HG03575 (cell line): ENCODE data around the gene TBC1D21.

ENCODE experiments used
- ATAC-seq: cut with Tn5 transposase; IDR thresholded peaks from one replicate; pipeline ENCODE4 v1.9.1; 2021; ENCODE audit not compliant: unreplicated experiment, insufficient number of reproducible peaks, low FRiP score; ENCODE audit errors: extremely low read depth

The TBC1D21 gene

DNA sequence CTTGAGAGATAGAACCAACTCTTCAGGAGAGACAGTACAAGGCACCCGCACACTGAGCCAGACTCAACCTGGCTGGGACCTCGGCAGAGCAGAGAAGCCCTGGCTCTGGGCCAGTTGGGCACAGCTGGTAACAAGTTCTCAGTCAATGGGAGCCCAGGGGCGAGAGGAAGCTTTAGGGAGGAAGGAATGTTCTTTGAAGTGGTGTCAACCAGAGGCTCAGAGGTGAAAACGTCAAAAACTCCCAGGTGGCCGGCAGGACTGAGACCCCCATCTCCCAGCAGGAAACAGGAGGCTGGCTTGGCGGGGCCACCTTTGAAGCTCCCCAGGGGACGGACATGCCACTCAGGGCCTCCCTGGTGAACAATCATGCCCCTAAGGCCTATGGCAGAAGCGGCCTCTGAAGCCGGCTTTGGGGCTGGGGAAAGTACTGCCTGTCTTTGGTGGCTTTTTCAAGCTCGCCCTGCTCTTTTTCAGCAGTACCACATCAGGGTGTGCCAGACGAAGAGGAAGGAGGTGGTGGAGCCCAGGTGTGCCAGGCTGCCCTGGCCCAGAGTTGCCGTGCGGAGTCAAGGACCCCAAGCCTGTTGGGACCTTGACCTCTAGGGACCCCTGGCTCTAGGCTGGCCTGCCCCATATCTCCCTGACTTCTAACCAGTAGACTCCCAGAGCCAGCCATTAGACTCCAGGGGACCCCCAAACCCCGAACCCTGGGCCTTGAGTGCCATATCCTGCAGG, 16.7 kb upstream of the TBC1D21 start:
- no peak for ATAC-seq

DNA sequence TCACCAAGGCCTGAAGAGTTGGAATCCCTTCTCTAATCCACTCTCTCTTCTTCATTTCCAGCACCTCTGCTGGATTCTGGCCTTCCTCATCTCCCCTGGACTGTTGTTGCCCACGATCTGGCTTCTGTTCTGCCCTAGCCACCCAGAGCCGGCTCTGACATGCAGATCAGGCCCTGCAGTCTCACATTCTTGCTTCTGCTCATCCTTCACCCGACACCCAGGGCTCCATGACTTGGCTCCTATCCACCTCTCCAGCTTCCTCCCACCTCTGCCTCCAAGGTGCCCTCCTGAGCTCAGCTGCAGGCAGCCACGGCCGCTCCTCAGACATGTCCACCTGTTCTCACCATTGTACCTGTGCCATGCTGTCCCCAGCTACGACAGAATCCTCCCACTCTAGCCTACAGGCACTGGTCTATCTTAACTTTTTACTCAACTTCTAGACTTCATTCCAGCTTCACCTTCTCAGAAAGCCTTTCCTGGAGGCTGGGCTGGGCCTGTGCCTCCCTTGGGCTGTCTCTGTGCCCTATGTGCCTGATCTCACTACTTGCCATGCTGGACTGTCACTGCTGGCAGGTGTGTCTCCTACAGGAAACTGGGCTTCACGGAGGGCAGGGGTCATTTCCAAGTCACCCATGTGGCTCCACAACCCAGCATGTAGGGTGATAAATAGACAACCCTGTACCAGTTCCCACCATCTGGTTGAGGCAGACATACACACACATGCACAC, 16.0 kb upstream of the TBC1D21 start:
- no peak for ATAC-seq

DNA sequence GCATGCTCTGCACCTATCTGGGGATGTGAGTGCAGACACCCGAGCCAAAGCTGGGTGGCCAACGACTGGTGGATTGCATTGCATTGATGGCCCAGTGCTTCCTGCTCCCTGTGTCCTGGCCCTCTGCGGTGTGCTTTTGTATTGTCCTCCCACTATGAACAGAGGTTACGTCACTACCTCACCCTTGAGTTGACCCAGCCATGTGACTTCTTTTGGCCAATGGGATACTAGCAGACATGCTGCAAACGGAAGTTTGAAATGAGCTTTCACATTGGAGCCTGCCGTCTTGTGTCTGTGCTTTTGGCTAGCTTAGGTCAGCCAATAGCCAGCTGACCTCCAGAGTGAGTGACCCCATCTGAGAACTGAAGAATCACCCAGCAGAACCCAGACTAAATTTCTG, 15.3 kb upstream of the TBC1D21 start:
- no peak for ATAC-seq

DNA sequence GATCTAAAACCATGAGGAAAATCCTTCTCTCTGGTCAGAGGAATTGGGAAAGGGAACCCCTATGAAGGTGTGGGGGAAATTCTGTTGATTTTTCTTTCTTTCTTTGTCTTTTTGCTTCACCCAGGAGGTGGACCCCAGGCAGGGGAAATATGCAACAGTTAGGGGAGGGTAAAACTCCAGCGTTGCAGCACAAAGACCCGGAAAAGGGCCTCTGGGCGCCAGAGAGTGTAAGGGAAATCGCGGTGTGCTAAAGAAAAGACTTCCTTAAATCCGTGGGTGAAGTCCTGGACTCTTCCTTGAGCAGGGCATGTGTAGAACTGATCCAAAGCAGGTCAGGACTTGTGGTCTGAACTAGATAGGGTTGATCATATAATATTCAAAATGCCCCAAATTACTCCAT, 11.1 kb upstream of the TBC1D21 start:
- ATAC-seq, result no peak

DNA sequence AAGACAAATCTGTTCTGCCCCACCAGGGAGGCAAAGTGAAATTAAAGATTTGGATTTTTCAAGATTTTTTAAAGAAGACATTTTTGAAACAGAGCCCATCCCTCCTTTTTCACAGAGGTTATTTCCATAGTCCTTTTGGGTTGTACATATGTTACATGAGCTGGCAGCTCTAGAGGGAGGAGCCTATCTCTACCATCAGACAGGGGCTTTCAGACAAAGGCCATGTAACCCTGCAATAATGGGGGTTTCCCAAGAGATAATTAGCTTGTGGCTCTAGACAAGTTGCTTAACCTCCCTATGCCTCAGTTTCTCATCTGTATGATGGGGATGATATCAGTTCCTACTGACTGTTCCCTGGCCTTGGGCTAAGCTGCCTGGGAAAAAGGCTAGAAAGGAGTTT, 8.0 kb upstream of the TBC1D21 start:
- no peak for ATAC-seq

DNA sequence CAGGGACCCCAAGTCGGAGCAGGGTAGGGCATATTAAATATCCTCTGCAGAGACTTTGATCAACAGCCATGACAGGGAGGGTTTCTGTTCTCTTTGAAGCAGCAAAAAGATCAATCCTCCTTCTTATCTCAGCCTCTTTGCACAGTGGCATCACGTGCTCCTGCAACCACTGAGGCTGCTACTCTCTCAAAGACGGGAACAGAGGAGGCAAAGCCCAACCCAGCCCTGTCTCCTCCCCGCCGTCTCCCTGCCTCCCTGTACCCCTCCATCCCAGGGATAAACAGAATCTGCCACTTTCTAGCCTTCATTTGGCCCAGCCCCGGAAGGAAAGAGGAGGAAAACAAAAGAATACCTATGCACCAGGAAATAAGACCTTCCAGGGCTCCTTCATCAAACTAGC, 7.5 kb upstream of the TBC1D21 start:
- no peak for ATAC-seq

DNA sequence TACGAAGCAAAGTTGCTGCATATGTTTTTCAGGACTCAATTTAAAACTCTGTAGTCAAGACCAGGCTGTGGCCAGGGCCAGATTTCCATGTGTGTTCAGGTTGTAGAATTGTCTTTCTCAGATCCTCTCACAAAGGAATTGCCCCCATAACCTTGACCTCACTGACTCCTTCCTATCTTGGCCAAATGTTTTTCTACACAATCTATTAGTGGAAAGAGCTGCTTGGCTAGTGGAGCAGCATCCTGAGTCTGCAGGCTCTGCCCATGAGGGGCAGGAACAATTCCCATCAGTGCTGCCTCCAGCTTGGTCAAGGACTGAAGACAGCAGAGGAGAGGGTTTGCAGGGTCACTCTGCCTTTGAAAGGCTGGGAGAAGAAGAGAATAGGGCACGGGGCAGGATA, 6.9 kb upstream of the TBC1D21 start:
- no peak for ATAC-seq

DNA sequence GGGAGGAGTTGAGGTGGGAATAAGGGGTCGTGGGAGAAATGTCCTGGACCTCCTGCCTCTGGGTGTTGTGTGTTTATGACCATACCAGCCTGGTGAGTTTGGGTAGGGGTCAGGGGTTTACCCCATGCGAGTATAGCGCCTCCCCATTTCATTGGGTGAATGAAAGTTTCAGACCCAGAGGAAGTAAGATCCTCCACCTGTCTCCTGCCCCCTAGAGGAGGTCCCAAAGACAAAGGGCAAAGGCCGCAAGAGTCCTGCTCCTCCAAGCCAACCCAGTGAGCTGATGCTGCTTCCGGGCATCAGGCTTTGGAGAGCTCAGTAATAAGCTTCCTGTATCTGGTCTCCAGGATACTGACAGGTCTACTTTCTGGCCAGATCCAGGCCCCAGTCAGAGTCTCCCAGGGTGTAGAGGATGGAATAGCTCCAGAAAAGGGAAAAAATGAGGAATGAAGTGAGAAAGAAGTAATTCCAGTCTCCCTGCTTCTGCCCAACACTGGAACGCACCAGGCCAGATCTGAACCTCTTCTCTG, 6.4 kb upstream of the TBC1D21 start:
- no peak for ATAC-seq

DNA sequence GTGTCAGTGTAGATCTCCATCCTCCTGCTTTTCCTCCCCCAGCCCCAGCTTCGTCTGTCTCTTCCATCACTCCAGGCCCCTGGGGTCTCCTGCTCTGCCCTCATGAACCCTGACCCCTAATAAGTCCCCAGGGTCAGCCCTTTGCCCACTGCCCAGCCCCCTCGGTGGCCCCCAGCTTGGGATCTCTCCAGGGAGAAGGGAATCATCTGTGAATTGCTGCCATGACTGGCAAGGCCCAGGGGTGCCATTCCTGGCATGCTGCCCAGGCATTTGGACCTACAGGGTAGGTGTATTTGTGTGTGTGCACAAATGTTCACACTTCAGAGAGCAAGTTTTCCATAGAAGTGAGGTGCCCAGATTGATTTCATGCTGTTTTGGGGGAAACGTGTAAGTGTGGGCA, 5.9 kb upstream of the TBC1D21 start:
- no peak for ATAC-seq

DNA sequence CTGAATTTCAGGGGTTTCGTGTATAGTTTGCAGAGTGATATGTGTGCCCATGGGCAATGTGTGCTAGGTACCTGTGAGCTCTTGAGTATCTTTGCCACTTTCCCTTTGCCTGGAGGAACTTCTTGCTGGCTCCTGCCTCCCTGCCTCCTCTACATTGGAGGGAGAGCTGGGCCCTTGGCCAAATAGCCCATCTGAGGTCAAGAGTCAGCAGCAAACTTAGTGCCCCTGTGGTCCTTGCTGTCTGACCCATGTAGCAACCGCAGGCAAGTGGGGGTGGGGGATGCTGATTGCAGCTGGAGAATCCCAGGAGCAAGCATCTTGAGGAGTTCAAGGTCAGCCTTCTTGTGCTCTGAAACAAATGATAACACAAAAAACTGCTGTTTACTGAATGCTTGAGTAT, 5.4 kb upstream of the TBC1D21 start:
- no peak for ATAC-seq

DNA sequence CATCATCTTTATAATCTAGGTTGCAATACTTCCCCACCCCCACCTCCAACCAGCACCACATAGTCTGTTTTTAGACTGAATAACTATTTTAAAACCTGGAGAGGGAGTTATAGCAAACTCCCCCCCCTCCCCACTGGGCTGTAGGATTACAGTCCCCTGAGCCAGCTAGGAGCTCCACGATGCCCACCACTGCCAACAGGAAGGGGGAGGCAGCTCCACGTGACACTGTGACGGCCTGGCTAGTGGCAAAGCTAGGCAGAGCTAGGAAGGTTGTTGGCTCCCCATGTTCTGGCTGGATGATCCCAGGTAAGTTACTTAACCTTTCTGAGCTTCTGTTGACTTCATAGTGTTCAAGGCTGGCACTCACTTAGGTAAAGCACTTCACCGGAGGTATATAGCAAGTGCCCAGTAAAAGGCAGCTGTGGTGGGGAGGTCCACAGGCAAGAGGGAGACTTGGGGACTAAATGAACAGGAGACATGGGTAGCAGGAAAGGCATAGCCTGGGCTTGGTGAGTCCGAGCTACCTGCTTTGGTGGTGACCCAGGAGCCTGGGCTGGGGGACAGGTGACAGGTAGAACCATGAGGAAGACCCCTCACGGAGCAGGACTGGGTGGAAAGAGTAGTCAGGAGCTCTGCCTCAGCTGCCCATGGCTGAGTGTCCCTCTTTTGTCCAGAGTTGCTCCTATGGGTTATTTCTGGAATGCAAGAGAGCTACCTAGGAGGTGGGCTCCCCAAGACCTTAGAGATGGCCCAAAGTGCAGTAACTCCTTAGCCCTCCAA, 4.0 kb upstream of the TBC1D21 start:
- no peak for ATAC-seq

DNA sequence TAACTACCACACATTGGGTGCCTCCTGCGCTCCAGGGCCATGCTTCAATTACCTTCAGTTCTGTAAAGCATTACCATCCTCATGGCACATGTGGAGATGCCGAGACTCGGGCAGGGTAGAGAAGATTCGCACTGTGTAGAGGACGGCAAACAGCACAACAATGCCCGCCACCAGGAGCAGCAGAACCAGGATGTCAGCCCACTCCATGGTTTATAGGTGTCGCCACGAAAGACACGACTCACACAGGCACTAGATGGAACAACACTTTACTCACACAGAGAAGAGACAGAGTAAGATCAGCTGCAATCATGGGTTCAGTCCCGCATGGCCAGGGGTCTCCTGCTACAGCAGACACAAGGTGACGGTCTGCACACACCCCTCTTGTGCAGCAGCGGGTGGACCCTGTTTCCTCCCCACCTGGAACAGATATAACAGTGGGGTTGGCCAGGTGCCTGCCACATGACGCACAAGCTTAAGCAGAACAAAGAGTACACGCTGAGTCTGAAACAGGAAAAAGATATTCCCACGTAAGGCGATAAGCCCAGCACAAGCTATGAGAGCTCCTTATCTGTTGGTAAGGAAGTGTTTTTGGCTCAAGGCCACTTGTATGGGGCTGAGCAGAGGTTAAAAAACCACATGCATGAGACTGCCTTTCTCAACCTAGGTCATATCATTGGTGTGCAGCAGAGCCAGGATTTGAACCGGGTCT, 2.5 kb upstream of the TBC1D21 start:
- ATAC-seq, result no peak

DNA sequence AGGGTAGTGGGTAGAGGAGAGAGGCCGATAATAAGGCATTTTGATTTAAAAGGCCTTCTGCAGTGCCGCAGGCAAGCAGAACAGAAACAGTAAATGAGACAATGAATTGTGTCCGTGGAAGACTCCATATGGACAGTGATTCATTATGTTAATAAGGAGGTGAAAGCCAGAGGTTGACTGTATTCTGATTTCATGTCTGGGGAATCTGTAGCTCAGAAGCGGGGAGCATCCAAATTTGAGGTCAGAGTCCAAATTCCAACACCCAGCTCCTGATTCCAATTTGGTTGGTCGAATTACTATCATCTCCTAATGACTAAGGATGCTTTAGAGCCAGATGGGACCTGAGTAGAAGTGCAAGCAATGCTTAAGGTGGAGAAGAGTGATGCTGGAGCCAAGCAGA, 1.0 kb upstream of the TBC1D21 start:
- ATAC-seq, result no peak

DNA sequence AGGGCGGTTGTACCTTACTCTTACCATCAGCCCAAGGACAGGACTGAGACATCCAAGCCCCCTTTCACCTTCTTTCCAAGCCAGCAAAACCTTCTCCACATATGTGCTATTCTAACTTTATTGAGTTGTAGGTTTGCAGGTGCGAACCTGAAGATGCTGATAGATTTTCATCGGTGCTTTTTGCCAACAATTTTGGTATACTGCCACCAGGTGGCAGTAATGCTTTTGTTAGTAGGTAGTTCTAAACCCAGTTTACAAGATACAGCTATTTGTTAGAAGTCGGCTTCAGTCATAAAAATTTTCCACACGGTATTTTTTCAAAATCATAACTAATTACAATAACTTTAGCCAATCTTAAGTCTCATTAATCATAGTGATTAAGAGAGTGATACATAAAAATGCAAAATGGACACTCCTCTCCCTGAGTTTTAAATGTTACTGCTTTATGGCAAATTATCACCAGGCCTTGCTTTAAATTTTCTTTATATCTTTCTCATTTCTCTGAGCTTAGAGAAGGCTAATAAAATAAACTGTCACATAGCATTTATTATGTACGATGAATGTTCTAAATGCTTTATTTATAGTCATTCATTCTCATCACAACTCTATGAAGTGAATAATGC, 636 bp downstream of the TBC1D21 start:
- ATAC-seq, result no peak

DNA sequence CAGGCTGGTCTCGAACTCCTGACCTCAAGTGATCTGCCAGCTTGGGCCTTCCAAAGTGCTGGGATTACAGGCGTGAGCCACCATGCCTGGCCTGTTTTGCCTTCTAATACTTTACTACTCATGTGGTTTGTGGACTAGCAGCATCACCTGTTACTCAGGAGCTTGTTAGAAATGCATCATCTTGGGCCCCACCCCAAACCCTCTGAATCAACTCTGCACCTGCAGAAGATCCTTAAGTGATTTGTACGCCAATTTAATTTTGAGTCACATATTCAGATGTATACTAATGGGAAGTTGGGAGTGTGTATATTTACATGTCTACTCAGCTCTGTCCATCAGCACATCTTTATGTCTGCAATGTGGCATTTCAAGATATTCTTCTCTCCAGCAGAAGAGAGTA, 6.1 kb downstream of the TBC1D21 start:
- no peak for ATAC-seq

DNA sequence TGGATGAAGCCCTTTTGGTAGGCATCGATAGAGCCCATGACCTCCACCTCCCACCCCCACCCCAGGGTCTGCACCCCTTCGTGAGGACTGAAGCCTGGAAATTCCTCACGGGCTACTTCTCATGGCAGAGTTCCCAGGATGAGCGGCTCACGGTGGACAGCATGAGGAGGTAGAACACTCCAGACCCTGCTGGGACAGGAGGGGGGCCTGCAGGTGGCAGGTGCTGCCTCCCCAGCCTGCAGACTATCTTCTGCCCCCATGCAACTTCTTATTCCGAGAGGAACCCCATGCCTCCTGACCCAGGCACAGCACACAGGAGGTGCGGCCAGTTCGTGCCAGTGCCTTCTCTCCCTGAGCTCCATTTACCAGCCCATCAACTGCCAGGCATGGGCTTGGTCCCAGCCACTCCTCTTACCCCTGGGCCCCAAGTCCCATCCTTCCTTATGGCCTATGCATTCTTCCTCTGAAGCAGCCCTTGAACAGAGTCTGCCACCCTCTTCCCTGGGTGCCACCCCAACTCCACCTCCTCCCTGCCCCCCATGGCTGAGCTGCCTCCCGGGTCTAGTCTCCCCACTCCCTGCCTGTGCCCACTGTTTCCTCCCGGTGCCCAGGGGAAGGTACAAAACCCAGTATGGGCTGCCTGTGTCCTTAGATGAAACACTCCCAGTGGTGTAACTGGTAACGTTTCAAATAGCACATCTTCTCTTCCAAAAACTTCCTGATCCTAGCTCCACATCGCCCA, 8.4 kb downstream of the TBC1D21 start:
- ATAC-seq, result no peak

DNA sequence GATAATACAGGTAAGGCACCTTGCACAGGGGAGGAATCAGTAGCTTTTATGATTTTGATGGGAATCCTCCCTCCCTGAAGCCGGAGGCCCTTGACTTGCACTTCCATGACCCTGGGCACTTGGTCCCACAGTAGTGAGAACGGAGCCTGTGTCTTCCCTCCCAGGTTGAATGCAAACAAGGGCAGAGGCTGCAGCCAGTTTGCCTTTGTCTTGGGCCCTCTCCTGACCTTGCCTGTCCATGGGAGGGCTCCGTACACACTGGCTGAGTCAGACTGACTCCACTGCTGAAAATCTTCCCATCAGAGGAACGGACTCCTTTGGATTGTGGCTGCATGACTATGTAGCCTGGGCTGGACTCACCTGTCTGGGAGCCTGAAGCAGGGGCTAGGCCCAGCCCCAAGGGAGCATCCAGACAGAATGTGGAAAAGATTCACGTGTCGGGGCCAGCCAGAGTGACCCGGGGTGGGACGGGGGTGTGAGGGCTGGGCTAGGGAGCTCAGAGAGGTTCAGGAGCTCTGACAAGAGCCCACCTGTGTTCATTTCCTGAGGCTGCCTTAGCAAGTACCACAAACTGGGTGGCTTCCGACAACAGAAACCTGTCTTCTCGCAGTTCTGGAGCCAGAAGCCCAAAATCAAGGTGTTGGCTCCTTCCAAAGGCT, 9.5 kb downstream of the TBC1D21 start:
- ATAC-seq, result no peak

DNA sequence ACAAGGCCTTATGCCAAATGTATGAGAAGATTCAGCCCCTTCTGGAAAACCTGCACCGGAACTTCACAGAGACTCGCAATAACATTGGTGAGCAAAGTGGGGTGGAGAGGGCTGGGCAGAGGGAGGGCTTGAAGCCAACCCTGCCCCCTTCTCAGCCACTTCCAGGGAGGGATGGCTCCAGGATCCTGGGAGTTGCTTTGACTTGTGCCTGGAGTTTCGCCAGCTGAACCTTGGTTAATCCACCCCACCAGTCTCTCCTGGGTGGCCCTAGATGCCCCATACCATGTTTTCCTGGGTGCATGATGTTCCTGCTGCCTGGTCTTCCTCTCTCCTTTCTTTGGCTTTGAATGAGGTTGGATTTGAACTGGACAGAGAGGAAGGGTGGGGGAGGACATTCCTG, 10.8 kb downstream of the TBC1D21 start:
- ATAC-seq, result no peak
